Activated CD8-positive, alpha-beta memory T cell treated with anti-CD3 and anti-CD28 coated beads, Interleukin-2, amount 50 U/mL, for 4 hours (primary cell): ENCODE results near the gene GAA.
"Not testable (repeated sequence)": the region's sequence is repeated elsewhere in the genome, so short reads cannot be mapped to it uniquely, and the experiment has no call there.

Source experiments
- DNase-seq: peaks from one replicate; pipeline ENCODE4 v3.0.0-alpha.2; 2020

The GAA gene

GRCh38 chr17:80151333-80151732 lies 50.0 kb downstream of the GAA start:
- no peak for DNase-seq

GRCh38 chr17:80152081-80152702 lies 50.8 kb downstream of the GAA start:
- DNase-seq = no peak

- no peak for DNase-seq
Measured at GRCh38 chr17:80153004-80153403, 51.6 kb downstream of the GAA start.

- DNase-seq = no peak
Measured at GRCh38 chr17:80154166-80154565, 52.8 kb downstream of the GAA start.

- DNase-seq = not testable (repeated sequence)
Measured at GRCh38 chr17:80155600-80155999, 54.2 kb downstream of the GAA start.

GRCh38 chr17:80158846-80159245 lies 57.5 kb downstream of the GAA start:
- no peak for DNase-seq

- DNase-seq = no peak
Measured at GRCh38 chr17:80160536-80160935, 59.2 kb downstream of the GAA start.

- no peak for DNase-seq
Measured at GRCh38 chr17:80163336-80163735, 62.0 kb downstream of the GAA start.

- no peak for DNase-seq
Measured at GRCh38 chr17:80164185-80164584, 62.8 kb downstream of the GAA start.

GRCh38 chr17:80166446-80166845 lies 65.1 kb downstream of the GAA start:
- DNase-seq = no peak

- DNase-seq = no peak
Measured at GRCh38 chr17:80168371-80168770, 67.0 kb downstream of the GAA start.

- DNase-seq = no peak
Measured at GRCh38 chr17:80169107-80169506, 67.7 kb downstream of the GAA start.
